Calu3 (cell line): ENCODE data around the gene WASF3. TPM values are rescaled to one million over a fixed set of nuclear protein-coding genes. Genes with fewer than 3 reads are reported as not detected.

ENCODE experiments used
- BruUV-seq: library from RNA; stranded (reverse); fragments of 400-500 nt; replicated peaks from 2 replicates; lab custom pipeline; 2021; lab: Mats Ljungman, UMichigan
- CTCF ChIA-PET: fragments of 300-600 bp; sonication (Branson Sonifier 250); formaldehyde crosslinking; loops from one replicate; lab custom pipeline; 2022; ENCODE audit warnings: antibody characterized with exemption; lab: Charles Lee
- DNase-seq: peaks from one replicate; pipeline ENCODE4 v3.0.0; 2022
- H3K27ac Mint-ChIP-seq: one replicate; pipeline ENCODE4 v1.8.0; 2022; ENCODE audit warnings: mixed read lengths; ENCODE audit not compliant: unreplicated experiment
- H3K27me3 Mint-ChIP-seq: one replicate; pipeline ENCODE4 v1.8.0; 2022; ENCODE audit warnings: mixed read lengths; ENCODE audit not compliant: unreplicated experiment
- H3K36me3 Mint-ChIP-seq: one replicate; pipeline ENCODE4 v1.8.0; 2022; ENCODE audit warnings: mild to moderate bottlenecking, moderate library complexity, mixed read lengths; ENCODE audit not compliant: insufficient read depth, unreplicated experiment
- H3K4me1 Mint-ChIP-seq: one replicate; pipeline ENCODE4 v1.8.0; 2022; ENCODE audit warnings: mild to moderate bottlenecking, low read depth, mixed read lengths; ENCODE audit not compliant: unreplicated experiment
- H3K4me3 Mint-ChIP-seq: one replicate; pipeline ENCODE4 v1.8.0; 2022; ENCODE audit warnings: mild to moderate bottlenecking, low read depth, moderate library complexity, mixed read lengths; ENCODE audit not compliant: unreplicated experiment
- H3K9me3 Mint-ChIP-seq: one replicate; pipeline ENCODE4 v1.8.0; 2022; ENCODE audit warnings: low read depth, mixed read lengths; ENCODE audit not compliant: unreplicated experiment
- intact Hi-C: fragments of 100-400 bp; cut with micrococcal nuclease; formaldehyde crosslinking; loops from one replicate; pipeline ENCODE4 v1.10.0; 2022; ENCODE audit not compliant: unreplicated experiment
- total RNA-seq: library from RNA; stranded (reverse); gene quantifications from 2 replicates; pipeline ENCODE4 v1.2.3, GENCODE V29; 2022
- TF ChIP-seq, protein P1 (sequence below): fragments of 200-600 bp; IDR thresholded peaks from one replicate; pipeline ENCODE4 v1.8.0; 2022; ENCODE audit warnings: antibody characterized with exemption; ENCODE audit not compliant: unreplicated experiment

WASF3 gene
- total RNA-seq, 1 experiment from 2014 or later, result 8.7 TPM

DNA sequence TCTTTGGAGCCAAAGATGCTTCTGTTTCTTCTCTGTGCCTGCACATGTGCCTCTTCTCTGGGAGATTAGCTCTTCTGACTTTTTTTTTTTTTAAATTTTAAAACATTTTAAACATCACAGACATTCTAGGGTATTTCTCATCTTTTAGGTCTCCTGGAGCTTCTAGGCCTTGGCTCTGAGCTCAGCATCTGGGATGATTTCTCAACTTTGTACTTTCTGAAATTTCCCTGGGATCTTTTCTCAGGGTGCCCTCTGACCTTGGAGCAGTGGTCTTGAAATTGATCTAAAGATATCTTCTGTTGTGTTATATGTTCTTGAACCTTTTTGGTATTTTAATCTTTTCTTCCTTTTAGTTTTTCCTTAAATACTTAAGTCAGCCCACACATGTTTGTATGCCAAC lies 6.2 kb downstream of the WASF3 start:
- CTCF ChIA-PET, result no interaction called here
- H3K27ac Mint-ChIP-seq, result no peak overlapping the region
- H3K27me3 Mint-ChIP-seq, result no peaks in the 10 kb centered on the region
- H3K4me3 Mint-ChIP-seq, result no peak overlapping the region
- no TSS peak for BruUV-seq
- no peaks in the 10 kb centered on the region for H3K36me3 Mint-ChIP-seq
- DNase-seq, result no peak
- H3K9me3 Mint-ChIP-seq, result no peaks in the 10 kb centered on the region
- TF ChIP-seq, protein P1, sequence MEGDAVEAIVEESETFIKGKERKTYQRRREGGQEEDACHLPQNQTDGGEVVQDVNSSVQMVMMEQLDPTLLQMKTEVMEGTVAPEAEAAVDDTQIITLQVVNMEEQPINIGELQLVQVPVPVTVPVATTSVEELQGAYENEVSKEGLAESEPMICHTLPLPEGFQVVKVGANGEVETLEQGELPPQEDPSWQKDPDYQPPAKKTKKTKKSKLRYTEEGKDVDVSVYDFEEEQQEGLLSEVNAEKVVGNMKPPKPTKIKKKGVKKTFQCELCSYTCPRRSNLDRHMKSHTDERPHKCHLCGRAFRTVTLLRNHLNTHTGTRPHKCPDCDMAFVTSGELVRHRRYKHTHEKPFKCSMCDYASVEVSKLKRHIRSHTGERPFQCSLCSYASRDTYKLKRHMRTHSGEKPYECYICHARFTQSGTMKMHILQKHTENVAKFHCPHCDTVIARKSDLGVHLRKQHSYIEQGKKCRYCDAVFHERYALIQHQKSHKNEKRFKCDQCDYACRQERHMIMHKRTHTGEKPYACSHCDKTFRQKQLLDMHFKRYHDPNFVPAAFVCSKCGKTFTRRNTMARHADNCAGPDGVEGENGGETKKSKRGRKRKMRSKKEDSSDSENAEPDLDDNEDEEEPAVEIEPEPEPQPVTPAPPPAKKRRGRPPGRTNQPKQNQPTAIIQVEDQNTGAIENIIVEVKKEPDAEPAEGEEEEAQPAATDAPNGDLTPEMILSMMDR, result no peak
- no peaks in the 10 kb centered on the region for H3K4me1 Mint-ChIP-seq
- intact Hi-C loops, result no loop called here

DNA sequence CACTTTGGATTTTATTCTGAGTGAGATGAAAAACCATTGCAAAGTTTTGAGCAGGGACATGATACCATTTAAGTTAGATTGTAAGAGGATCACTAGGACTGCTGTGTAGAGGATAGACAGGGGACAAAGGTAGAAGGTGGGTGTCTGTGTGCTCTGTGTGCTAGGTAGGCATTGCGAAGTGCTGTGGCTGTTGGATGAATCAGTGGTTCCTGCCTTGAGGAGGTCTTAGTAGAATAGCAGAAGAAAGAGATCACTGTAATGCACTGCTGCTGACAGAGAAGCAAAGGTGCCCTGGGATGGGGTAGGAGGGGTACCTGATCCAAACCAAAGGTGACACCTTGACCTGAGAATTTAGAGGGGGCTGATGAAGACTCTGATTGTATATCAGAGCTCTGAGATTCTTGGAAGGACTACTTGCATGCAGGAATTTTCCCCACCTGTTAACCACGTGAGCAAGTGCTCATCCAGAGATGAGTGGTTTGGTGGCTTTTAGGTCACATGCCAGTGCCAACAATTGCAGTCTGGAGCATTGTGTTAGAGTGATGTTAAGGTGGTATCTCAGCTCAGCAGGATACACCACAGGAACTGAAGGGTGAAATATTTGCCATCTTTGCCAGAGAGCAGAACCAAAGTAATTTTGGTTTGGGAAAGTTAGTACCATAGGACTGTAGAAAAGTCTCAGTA lies 10.8 kb downstream of the WASF3 start:
- Mint-ChIP-seq H3K4me3 (no peak overlapping the region), H3K36me3 (no peaks in the 10 kb centered on the region), H3K4me1 (no peaks in the 10 kb centered on the region), H3K27me3 (no peaks in the 10 kb centered on the region), H3K27ac (no peak overlapping the region), H3K9me3 (no peaks in the 10 kb centered on the region)
- intact Hi-C loops, result no loop called here
- no TSS peak for BruUV-seq
- CTCF ChIA-PET, result no interaction called here
- DNase-seq, result no peak
- TF ChIP-seq, protein P1, result no peak

DNA sequence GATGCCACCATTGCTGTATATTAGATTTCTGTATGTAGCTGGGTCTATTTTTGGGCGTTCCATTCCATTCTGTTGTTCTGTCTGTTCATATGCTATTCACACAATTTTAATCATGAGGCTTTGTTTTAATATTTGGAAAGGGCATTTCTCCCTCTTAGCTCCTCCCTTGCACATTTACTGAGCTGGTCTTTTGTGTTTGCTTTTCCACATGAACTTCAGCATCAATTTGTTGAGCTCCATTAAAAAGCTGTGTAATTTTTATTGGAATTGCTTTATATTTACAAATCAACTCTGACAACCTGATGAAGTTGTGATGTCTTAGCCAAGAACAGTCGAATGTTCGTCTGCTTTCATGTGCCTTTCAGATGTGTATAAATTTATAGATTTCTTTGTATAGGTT lies 14.0 kb downstream of the WASF3 start:
- TF ChIP-seq, protein P1, result no peak
- no TSS peak for BruUV-seq
- DNase-seq, result no peak
- no peaks in the 10 kb centered on the region for H3K4me1 Mint-ChIP-seq
- no peak overlapping the region for H3K4me3 Mint-ChIP-seq
- no peaks in the 10 kb centered on the region for H3K27me3 Mint-ChIP-seq
- intact Hi-C loops, result no loop called here
- peaks cover 3% of the 10 kb centered on the region for H3K9me3 Mint-ChIP-seq
- CTCF ChIA-PET, result interaction anchor here (0.6 to 0.7 kb wide), 2 partner anchors 8 to 616 kb away, joined by 3 to 6 read pairs; no protein-coding TSS in a partner anchor
- H3K36me3 Mint-ChIP-seq, result no peaks in the 10 kb centered on the region
- no peak overlapping the region for H3K27ac Mint-ChIP-seq

DNA sequence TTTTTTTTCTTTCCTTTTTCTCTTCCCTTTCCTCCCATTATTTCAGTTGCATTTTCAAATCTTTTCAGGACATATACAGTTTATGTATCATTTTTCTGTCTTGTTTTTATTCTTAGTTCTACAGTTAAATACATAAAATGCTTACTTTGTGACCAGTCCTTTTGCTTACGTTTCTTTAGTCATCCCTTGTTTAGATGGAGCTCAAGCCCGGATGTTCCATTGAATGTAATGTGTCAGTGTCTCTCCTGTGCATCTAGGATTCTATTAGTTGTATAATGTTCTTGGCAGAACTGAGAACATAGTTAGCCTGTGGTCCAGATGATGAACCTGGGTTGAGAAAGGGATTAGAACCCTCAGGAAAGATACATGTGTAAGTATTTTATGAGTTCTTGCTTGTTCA lies 17.8 kb downstream of the WASF3 start:
- no peaks in the 10 kb centered on the region for H3K27me3 Mint-ChIP-seq
- no peak overlapping the region for H3K27ac Mint-ChIP-seq
- no peak for DNase-seq
- H3K4me1 Mint-ChIP-seq, result no peaks in the 10 kb centered on the region
- intact Hi-C loops, result no loop called here
- no TSS peak for BruUV-seq
- no peak overlapping the region for H3K4me3 Mint-ChIP-seq
- H3K9me3 Mint-ChIP-seq, result peaks cover 8% of the 10 kb centered on the region
- H3K36me3 Mint-ChIP-seq, result no peaks in the 10 kb centered on the region
- TF ChIP-seq, protein P1, result no peak
- CTCF ChIA-PET, result no interaction called here
